HCT116 (cell line): ENCODE measurements around the gene TRPM4. TPM values are rescaled to one million over a fixed set of nuclear protein-coding genes. Genes with fewer than 3 reads are reported as not detected.

Source experiments
- ATAC-seq: fragments of 200-7000 bp; cut with Tn5 transposase; 2 replicates; pipeline ENCODE4 v1.9.1; 2020; ENCODE audit warnings: mild to moderate bottlenecking, moderate library complexity
- BruUV-seq: library from RNA; stranded (reverse); fragments of 400-500 nt; replicated peaks from 2 replicates; lab custom pipeline; 2021; lab: Mats Ljungman, UMichigan
- CTCF ChIA-PET: fragments of 300-600 bp; sonication (Branson Sonifier 250); formaldehyde crosslinking; loops from one replicate; lab custom pipeline; 2021; ENCODE audit warnings: antibody characterized with exemption; lab: Charles Lee
- POLR2A ChIA-PET: fragments of 300-600, 350-600 bp; sonication (Branson Sonifier 250); formaldehyde crosslinking; loops from one replicate; lab custom pipeline; 2021; ENCODE audit warnings: antibody characterized with exemption; lab: Charles Lee
- RAD21 ChIA-PET, 2 experiments: fragments of 300-600 bp; sonication (Branson Sonifier 250); formaldehyde crosslinking; loops; one replicate each; lab custom pipeline; 2023; ENCODE audit warnings: low total read pairs in 2 of 2; ENCODE audit not compliant: uncharacterized antibody in 2 of 2, unreplicated experiment in 2 of 2, low non-redundant PET in 1 of 2; lab: Charles Lee
- DNase-seq: peaks from one replicate; pipeline ENCODE4 v3.0.0-alpha.2; 2010; ENCODE audit warnings: low read depth, low spot score
- H2AFZ ChIP-seq: fragments of 200-600 bp; shearing (Covaris generic), sonication (generic); 2 replicates; pipeline ENCODE4 v1.6.1; 2017; ENCODE audit warnings: low read depth, mixed run types, mixed read lengths, antibody characterized with exemption, low read length; ENCODE audit not compliant: poor library complexity, severe bottlenecking
- H3K27ac ChIP-seq: 2 replicates; pipeline ENCODE4 v1.5.1; 2012; ENCODE audit warnings: low read depth, low read length
- H3K27me3 ChIP-seq: fragments of 200-600 bp; sonication (generic); 2 replicates; pipeline ENCODE4 v1.6.1; 2016; ENCODE audit warnings: mixed run types, low read length, mixed read lengths; ENCODE audit not compliant: insufficient read depth
- H3K36me3 ChIP-seq, 2 experiments: fragments of 200-500 bp in 1 of 2; fragments of 200-600 bp in 1 of 2; sonication (Bioruptor generic) in 1 of 2; sonication (generic) in 1 of 2; 2 replicates each; pipeline versions ENCODE4 v1.5.1 to v1.6.1; 2014 to 2016; ENCODE audit warnings: low read length in 2 of 2, inconsistent platforms in 1 of 2, mixed read lengths in 1 of 2, mixed run types in 1 of 2; ENCODE audit not compliant: insufficient read depth in 2 of 2, control insufficient read depth in 1 of 2
- H3K4me1 ChIP-seq, 2 experiments: fragments of 200-600 bp in 1 of 2; sonication (generic) in 1 of 2; 2 replicates each; pipeline versions ENCODE4 v1.5.1 to v1.6.1; 2012 to 2017; ENCODE audit warnings: low read length in 2 of 2, inconsistent platforms in 1 of 2, mild to moderate bottlenecking in 1 of 2, mixed read lengths in 1 of 2, mixed run types in 1 of 2, moderate library complexity in 1 of 2; ENCODE audit not compliant: insufficient read depth in 2 of 2, control insufficient read depth in 1 of 2
- H3K4me2 ChIP-seq: fragments of 200-600 bp; sonication (generic); 2 replicates; pipeline ENCODE4 v1.6.1; 2017; ENCODE audit warnings: mixed run types, low read length, mixed read lengths
- H3K4me3 ChIP-seq, 2 experiments: fragments of 200-600 bp in 1 of 2; sonication (generic) in 1 of 2; replicated peaks in 1 of 2; 2 replicates each; pipeline ENCODE4 v1.5.1; 2011 to 2016; ENCODE audit warnings: low read length in 2 of 2, control low read depth in 1 of 2, low read depth in 1 of 2, mild to moderate bottlenecking in 1 of 2, mixed read lengths in 1 of 2, mixed run types in 1 of 2
- H3K79me2 ChIP-seq: fragments of 200-600 bp; sonication (generic); 2 replicates; pipeline ENCODE4 v1.6.1; 2017; ENCODE audit warnings: mild to moderate bottlenecking, mixed run types, low read length, moderate library complexity, mixed read lengths; ENCODE audit not compliant: insufficient read depth
- H3K9ac ChIP-seq: fragments of 200-600 bp; sonication (generic); 2 replicates; pipeline ENCODE4 v1.6.1; 2016; ENCODE audit warnings: low read length, mixed read lengths
- H3K9me2 ChIP-seq: fragments of 200-600 bp; sonication (generic), shearing (Covaris generic); 2 replicates; pipeline ENCODE4 v1.6.1; 2017; ENCODE audit warnings: mixed run types, mild to moderate bottlenecking, moderate library complexity; ENCODE audit not compliant: insufficient read depth
- H3K9me3 ChIP-seq, 2 experiments: fragments of 200-500 bp in 1 of 2; fragments of 200-600 bp in 1 of 2; sonication (Bioruptor generic) in 1 of 2; sonication (generic) in 1 of 2; 2 replicates each; pipeline ENCODE4 v1.6.1; 2014 to 2017; ENCODE audit warnings: low read length in 2 of 2, mixed read lengths in 2 of 2, inconsistent platforms in 1 of 2, low read depth in 1 of 2, mild to moderate bottlenecking in 1 of 2, mixed run types in 1 of 2, moderate library complexity in 1 of 2; ENCODE audit not compliant: control insufficient read depth in 1 of 2, insufficient read depth in 1 of 2
- H4K20me1 ChIP-seq: fragments of 200-600 bp; sonication (generic), shearing (Covaris generic); 2 replicates; pipeline ENCODE4 v1.6.1; 2017; ENCODE audit warnings: mixed run types, mild to moderate bottlenecking, moderate library complexity; ENCODE audit not compliant: insufficient read depth
- CBX3 ChIP-seq: IDR thresholded peaks from 2 replicates; pipeline ENCODE4 v1.6.1; 2012; ENCODE audit warnings: low read depth
- EGR1 ChIP-seq: IDR thresholded peaks from 2 replicates; pipeline ENCODE4 v1.6.1; 2012; ENCODE audit warnings: low read depth
- ELF1 ChIP-seq: IDR thresholded peaks from 2 replicates; pipeline ENCODE4 v1.6.1; 2012; ENCODE audit warnings: low read depth, borderline replicate concordance
- EZH2 ChIP-seq: fragments of 200-600 bp; sonication (generic); IDR thresholded peaks from 2 replicates; pipeline ENCODE4 v1.6.1; 2017; ENCODE audit warnings: antibody characterized with exemption, mixed run types
- FOSL1 ChIP-seq: IDR thresholded peaks from 2 replicates; pipeline ENCODE4 v1.6.1; 2012; ENCODE audit warnings: low read depth
- MAX ChIP-seq: IDR thresholded peaks from 2 replicates; pipeline ENCODE4 v1.6.1; 2012
- POLR2A ChIP-seq: IDR thresholded peaks from 2 replicates; pipeline ENCODE4 v1.7.0; 2011; ENCODE audit warnings: borderline replicate concordance; ENCODE audit not compliant: insufficient read depth, insufficient read length; ENCODE audit errors: extremely low read depth
- POLR2AphosphoS5 ChIP-seq: IDR thresholded peaks from 2 replicates; pipeline ENCODE4 v1.6.1; 2011; ENCODE audit warnings: mild to moderate bottlenecking, low read depth, low read length, moderate library complexity
- REST ChIP-seq: IDR thresholded peaks from 2 replicates; pipeline ENCODE4 v1.6.1; 2012; ENCODE audit warnings: low read depth
- SP1 ChIP-seq: IDR thresholded peaks from 2 replicates; pipeline ENCODE4 v1.6.1; 2012; ENCODE audit warnings: low read depth
- YY1 ChIP-seq: IDR thresholded peaks from 2 replicates; pipeline ENCODE4 v1.6.1; 2011; ENCODE audit warnings: low read length, low read depth, moderate library complexity, mild to moderate bottlenecking; ENCODE audit not compliant: insufficient replicate concordance; ENCODE audit errors: extremely low read depth
- intact Hi-C: fragments of 100-400 bp; cut with micrococcal nuclease; formaldehyde crosslinking; loops from 2 replicates; pipeline ENCODE4 v1.10.0; 2022
- total RNA-seq: library from RNA; stranded (reverse); gene quantifications from one replicate; pipeline ENCODE4 v1.2.1, GENCODE V29; 2021; ENCODE audit not compliant: unreplicated experiment

Gene TRPM4
- total RNA-seq, 1 experiment from 2014 or later = 44.2 TPM

GRCh38 chr19:49136771-49137171 lies 20.8 kb upstream of the TRPM4 start:
- no TSS peak for BruUV-seq
- CTCF ChIA-PET = interaction anchor here (1.0 to 3.3 kb wide), 2 partner anchors 9 kb away, joined by 3 to 19 read pairs; no protein-coding TSS in a partner anchor
- intact Hi-C loops = no loop called here

More at GRCh38 chr19:49136771-49137171, 20.8 kb upstream of the TRPM4 start:
- Histone ChIP-seq H3K9me2 (no peaks in the 10 kb centered on the region), H3K4me1 (peaks cover 4 to 16% of the 10 kb centered on the region in 2 experiments), H3K4me2 (no peak overlapping the region), H3K9ac (no peak overlapping the region), H3K79me2 (no peaks in the 10 kb centered on the region), H3K27me3 (no peaks in the 10 kb centered on the region), H3K36me3 (peaks cover 0 to 9% of the 10 kb centered on the region in 2 experiments; a peak in 1 of 4 replicates)
- POLR2A ChIA-PET = interaction anchor here (1.2 kb wide), 1 partner anchor 9 kb away, joined by 5 read pairs; no protein-coding TSS in a partner anchor
- DNase-seq = no peak
- no peak for TF ChIP-seq POLR2AphosphoS5
- no peak for TF ChIP-seq SP1
- no peak for TF ChIP-seq EGR1
- TF ChIP-seq REST = no peak
- TF ChIP-seq ELF1 = no peak
- TF ChIP-seq MAX = no peak
- TF ChIP-seq EZH2 = no peak
- TF ChIP-seq FOSL1 = no peak
- no peak for TF ChIP-seq POLR2A
- no peak for TF ChIP-seq CBX3
- no peak for TF ChIP-seq YY1
- TF ChIP-seq, all 23 proteins: peak for 0
- Histone ChIP-seq H4K20me1 (no peaks in the 10 kb centered on the region), H3K27ac (no peak overlapping the region; the same call in 1 of the 2 replicates), H2AFZ (no peak overlapping the region), H3K9me3 (no peaks in the 10 kb centered on the region), H3K4me3 (no peak overlapping the region)
- no peak for ATAC-seq
- RAD21 ChIA-PET = no interaction called here
